Trophoblast cell (in vitro differentiated cells and primary cell): ENCODE measurements around the gene LDLRAD4.

Experiments used
- DNase-seq, 2 donors: peaks; one replicate each; pipeline ENCODE4 v3.0.0-alpha.2; 2016
- H2AFZ ChIP-seq: 2 replicates; pipeline ENCODE4 v1.6.1; 2013; ENCODE audit warnings: low read length, moderate library complexity, mild to moderate bottlenecking; ENCODE audit not compliant: insufficient read depth, poor library complexity
- H2AK5ac ChIP-seq: 2 replicates; pipeline ENCODE4 v1.6.1; 2013; ENCODE audit warnings: mild to moderate bottlenecking, low read length
- H2BK120ac ChIP-seq: 2 replicates; pipeline ENCODE4 v1.6.1; 2013; ENCODE audit warnings: low read length, mild to moderate bottlenecking, moderate library complexity; ENCODE audit not compliant: insufficient read depth, poor library complexity
- H2BK12ac ChIP-seq: 2 replicates; pipeline ENCODE4 v1.6.1; 2013; ENCODE audit warnings: mild to moderate bottlenecking, low read length, moderate library complexity
- H2BK5ac ChIP-seq: 2 replicates; pipeline ENCODE4 v1.6.1; 2013; ENCODE audit warnings: low read length, low read depth, moderate library complexity, mild to moderate bottlenecking; ENCODE audit not compliant: poor library complexity
- H3K14ac ChIP-seq: 2 replicates; pipeline ENCODE4 v1.6.1; 2013; ENCODE audit warnings: mild to moderate bottlenecking, low read length
- H3K18ac ChIP-seq: 2 replicates; pipeline ENCODE4 v1.6.1; 2013; ENCODE audit warnings: mild to moderate bottlenecking, low read length
- H3K23ac ChIP-seq: 2 replicates; pipeline ENCODE4 v1.6.1; 2013; ENCODE audit warnings: low read length
- H3K27ac ChIP-seq: 2 replicates; pipeline ENCODE4 v1.5.1; 2013; ENCODE audit warnings: low read depth, mild to moderate bottlenecking, inconsistent platforms, low read length, moderate library complexity
- H3K27me3 ChIP-seq: 2 replicates; pipeline ENCODE4 v1.6.1; 2013; ENCODE audit warnings: inconsistent platforms, mild to moderate bottlenecking, low read length, moderate library complexity; ENCODE audit not compliant: insufficient read depth
- H3K36me3 ChIP-seq, 2 experiments: 1 replicate in 1 of 2; 2 replicates in 1 of 2; pipeline ENCODE4 v1.6.1; 2013; ENCODE audit warnings: low read length in 2 of 2, mild to moderate bottlenecking in 2 of 2, moderate library complexity in 1 of 2; ENCODE audit not compliant: insufficient read depth in 2 of 2, control insufficient read depth in 1 of 2
- H3K4ac ChIP-seq: 2 replicates; pipeline ENCODE4 v1.6.1; 2013; ENCODE audit warnings: low read depth, mild to moderate bottlenecking, low read length, moderate library complexity
- H3K4me1 ChIP-seq, 2 experiments: 1 replicate in 1 of 2; 2 replicates in 1 of 2; pipeline ENCODE4 v1.6.1; 2013; ENCODE audit warnings: low read length in 2 of 2, mild to moderate bottlenecking in 2 of 2, moderate library complexity in 1 of 2; ENCODE audit not compliant: insufficient read depth in 2 of 2, control insufficient read depth in 1 of 2
- H3K4me2 ChIP-seq: 2 replicates; pipeline ENCODE4 v1.6.1; 2013; ENCODE audit warnings: inconsistent platforms, mild to moderate bottlenecking, low read length, moderate library complexity
- H3K4me3 ChIP-seq: 2 replicates; pipeline ENCODE4 v1.5.1; 2013; ENCODE audit warnings: mild to moderate bottlenecking, low read depth, low read length, inconsistent platforms
- H3K79me1 ChIP-seq: one replicate; pipeline ENCODE4 v1.6.1; 2013; ENCODE audit warnings: low read length
- H3K79me2 ChIP-seq: 2 replicates; pipeline ENCODE4 v1.6.1; 2013; ENCODE audit warnings: low read length, mild to moderate bottlenecking; ENCODE audit not compliant: control insufficient read depth, insufficient read depth, poor library complexity
- H3K9ac ChIP-seq: 2 replicates; pipeline ENCODE4 v1.6.1; 2013; ENCODE audit warnings: mild to moderate bottlenecking, low read length
- H3K9me3 ChIP-seq: 2 replicates; pipeline ENCODE4 v1.6.1; 2013; ENCODE audit warnings: low read depth, mild to moderate bottlenecking, control low read depth, inconsistent platforms, low read length; ENCODE audit not compliant: insufficient read depth
- H4K12ac ChIP-seq: 2 replicates; pipeline ENCODE4 v1.6.1; 2013; ENCODE audit warnings: low read depth, mild to moderate bottlenecking, low read length, moderate library complexity
- H4K8ac ChIP-seq: 2 replicates; pipeline ENCODE4 v1.6.1; 2013; ENCODE audit warnings: low read depth, mild to moderate bottlenecking, low read length, moderate library complexity
- H4K91ac ChIP-seq: one replicate; pipeline ENCODE4 v1.6.1; 2013; ENCODE audit warnings: low read depth, mild to moderate bottlenecking, low read length, moderate library complexity
- WGBS: extraction: QIAGEN DNeasy Blood & Tissue Kit; methylation state at CpG from one replicate; pipeline ENCODE4 v1.1.7; 2013; ENCODE audit warnings: missing lambda C conversion rate; ENCODE audit not compliant: insufficient read length, insufficient coverage; ENCODE audit errors: extremely low coverage; 5-methylcytosine and 5-hydroxymethylcytosine counted together

LDLRAD4 gene

GRCh38 chr18:13390711-13391110 lies 172.2 kb downstream of the LDLRAD4 start:
- DNase-seq = no peak
- Histone ChIP-seq H2BK5ac (no peak overlapping the region), H3K4me1 (no peaks in the 10 kb centered on the region), H4K91ac (no peak overlapping the region), H3K79me2 (no peaks in the 10 kb centered on the region), H3K79me1 (no peaks in the 10 kb centered on the region), H2AK5ac (no peak overlapping the region), H2BK12ac (no peak overlapping the region), H4K12ac (no peak overlapping the region), H3K27me3 (no peaks in the 10 kb centered on the region), H3K36me3 (no peaks in the 10 kb centered on the region), H3K4me2 (no peak overlapping the region), H3K9ac (no peak overlapping the region), H3K18ac (no peak overlapping the region), H3K14ac (no peak overlapping the region), H3K23ac (no peak overlapping the region), H3K9me3 (peaks cover 1% of the 10 kb centered on the region), H2BK120ac (no peak overlapping the region), H3K27ac (no peak overlapping the region), H3K4me3 (no peak overlapping the region), H4K8ac (no peak overlapping the region), H2AFZ (no peak overlapping the region), H3K4ac (no peak overlapping the region)
- WGBS = no CpG with 5 or more reads among the region's 4 CpGs

- H2BK120ac ChIP-seq = no peak overlapping the region
- H3K79me1 ChIP-seq = no peaks in the 10 kb centered on the region
- no peaks in the 10 kb centered on the region for H3K79me2 ChIP-seq
- no peak overlapping the region for H3K27ac ChIP-seq
- no peak overlapping the region for H3K4me2 ChIP-seq
- no peak overlapping the region for H4K12ac ChIP-seq
- no CpG with 5 or more reads among the region's 12 CpGs for WGBS
- no peaks in the 10 kb centered on the region for H3K4me1 ChIP-seq
- no peaks in the 10 kb centered on the region for H3K36me3 ChIP-seq
- DNase-seq = no peak
- H4K91ac ChIP-seq = no peak overlapping the region
- H2BK5ac ChIP-seq = no peak overlapping the region
- no peak overlapping the region for H3K9ac ChIP-seq
- no peak overlapping the region for H3K4me3 ChIP-seq
- H3K14ac ChIP-seq = no peak overlapping the region
- no peaks in the 10 kb centered on the region for H3K27me3 ChIP-seq
- H3K18ac ChIP-seq = no peak overlapping the region
- no peak overlapping the region for H2AFZ ChIP-seq
- H2AK5ac ChIP-seq = no peak overlapping the region
- peaks cover 1% of the 10 kb centered on the region for H3K9me3 ChIP-seq
- H3K4ac ChIP-seq = no peak overlapping the region
- H3K23ac ChIP-seq = no peak overlapping the region
- no peak overlapping the region for H2BK12ac ChIP-seq
- H4K8ac ChIP-seq = no peak overlapping the region
Observed at GRCh38 chr18:13392029-13392750, 173.6 kb downstream of the LDLRAD4 start.

GRCh38 chr18:13392899-13393298 lies 174.3 kb downstream of the LDLRAD4 start:
- H2BK12ac ChIP-seq = no peak overlapping the region
- no peak overlapping the region for H3K4ac ChIP-seq
- no peak overlapping the region for H3K4me3 ChIP-seq
- no peak overlapping the region for H3K18ac ChIP-seq
- H2BK120ac ChIP-seq = no peak overlapping the region
- H2AK5ac ChIP-seq = no peak overlapping the region
- no peaks in the 10 kb centered on the region for H3K9me3 ChIP-seq
- H3K4me1 ChIP-seq = no peaks in the 10 kb centered on the region
- H3K36me3 ChIP-seq = no peaks in the 10 kb centered on the region
- H3K27ac ChIP-seq = no peak overlapping the region
- no CpG with 5 or more reads among the region's 8 CpGs for WGBS
- no peak overlapping the region for H2BK5ac ChIP-seq
- H3K79me1 ChIP-seq = no peaks in the 10 kb centered on the region
- H4K8ac ChIP-seq = no peak overlapping the region
- H4K12ac ChIP-seq = no peak overlapping the region
- H2AFZ ChIP-seq = no peak overlapping the region
- H3K4me2 ChIP-seq = no peak overlapping the region
- H4K91ac ChIP-seq = no peak overlapping the region
- no peak overlapping the region for H3K14ac ChIP-seq
- H3K9ac ChIP-seq = no peak overlapping the region
- no peaks in the 10 kb centered on the region for H3K79me2 ChIP-seq
- H3K27me3 ChIP-seq = no peaks in the 10 kb centered on the region
- DNase-seq = no peak
- no peak overlapping the region for H3K23ac ChIP-seq

GRCh38 chr18:13393338-13393737 lies 174.8 kb downstream of the LDLRAD4 start:
- no peak overlapping the region for H3K9ac ChIP-seq
- H3K14ac ChIP-seq = no peak overlapping the region
- no peaks in the 10 kb centered on the region for H3K27me3 ChIP-seq
- no peaks in the 10 kb centered on the region for H3K79me1 ChIP-seq
- H3K4ac ChIP-seq = no peak overlapping the region
- no peak overlapping the region for H4K8ac ChIP-seq
- H3K36me3 ChIP-seq = no peaks in the 10 kb centered on the region
- no CpG with 5 or more reads among the region's 11 CpGs for WGBS
- H3K4me2 ChIP-seq = no peak overlapping the region
- H3K4me1 ChIP-seq = no peaks in the 10 kb centered on the region
- no peak overlapping the region for H3K23ac ChIP-seq
- no peak overlapping the region for H4K12ac ChIP-seq
- no peak overlapping the region for H3K27ac ChIP-seq
- no peaks in the 10 kb centered on the region for H3K79me2 ChIP-seq
- no peak overlapping the region for H4K91ac ChIP-seq
- H2AK5ac ChIP-seq = no peak overlapping the region
- no peaks in the 10 kb centered on the region for H3K9me3 ChIP-seq
- H2BK12ac ChIP-seq = no peak overlapping the region
- H3K18ac ChIP-seq = no peak overlapping the region
- H2AFZ ChIP-seq = no peak overlapping the region
- H3K4me3 ChIP-seq = no peak overlapping the region
- no peak overlapping the region for H2BK5ac ChIP-seq
- no peak for DNase-seq
- no peak overlapping the region for H2BK120ac ChIP-seq
